Heart right ventricle (tissue), 16 donors: ENCODE measurements around the gene LAMTOR4. TPM values are rescaled to one million over a fixed set of nuclear protein-coding genes. Genes with fewer than 3 reads are reported as not detected.
A peak's percentile ranks its signal among the peaks of the same experiment; 100 is the strongest.
"Not testable (repeated sequence)": the region's sequence is repeated elsewhere in the genome, so short reads cannot be mapped to it uniquely, and the experiment has no call there.

Experiments used
- ATAC-seq, 8 donors: fragments of 200-7000 bp; cut with Tn5 transposase; one replicate each; pipeline ENCODE4 v1.9.1; 2020; ENCODE audit warnings: mild to moderate bottlenecking in 8 of 8, moderate library complexity in 8 of 8, moderate number of reproducible peaks in 1 of 8
- DNase-seq, 2 donors: peaks; one replicate each; pipeline ENCODE4 v3.0.0-alpha.2; 2020
- H3K27ac ChIP-seq, 10 donors: fragments of 200-600 bp; sonication (generic) in 2 of 10; one replicate each; pipeline versions ENCODE4 v1.5.0 to v1.8.0; 2020 to 2022; ENCODE audit warnings: mild to moderate bottlenecking in 3 of 10
- H3K27me3 ChIP-seq, 7 donors: fragments of 200-600 bp; one replicate each; pipeline ENCODE4 v1.8.0; 2021 to 2022; ENCODE audit warnings: mild to moderate bottlenecking in 2 of 7
- H3K36me3 ChIP-seq, 9 donors: fragments of 200-600 bp; sonication (generic) in 1 of 9; one replicate each; pipeline versions ENCODE4 v1.5.0 to v1.8.0; 2020 to 2022; ENCODE audit warnings: mild to moderate bottlenecking in 2 of 9
- H3K4me1 ChIP-seq, 9 donors: fragments of 200-600 bp; sonication (generic) in 1 of 9; one replicate each; pipeline versions ENCODE4 v1.5.0 to v1.8.0; 2020 to 2022; ENCODE audit warnings: mild to moderate bottlenecking in 4 of 9
- H3K4me3 ChIP-seq, 10 donors: fragments of 200-600 bp; sonication (generic) in 2 of 10; one replicate each; pipeline versions ENCODE4 v1.5.0 to v1.8.0; 2020 to 2022; ENCODE audit warnings: mild to moderate bottlenecking in 7 of 10, moderate library complexity in 2 of 10
- H3K9me3 ChIP-seq, 11 donors: fragments of 200-600 bp in 10 of 11; sonication (generic) in 2 of 11; one replicate each; pipeline versions ENCODE4 v1.5.0 to v1.8.0; 2013 to 2022; ENCODE audit warnings: mild to moderate bottlenecking in 2 of 11, control low read depth in 1 of 11, moderate library complexity in 1 of 11
- CTCF ChIP-seq, 9 donors: fragments of 200-600 bp; sonication (generic) in 2 of 9; IDR thresholded peaks; one replicate each; pipeline versions ENCODE4 v1.5.0 to v1.8.0; 2021 to 2022; ENCODE audit warnings: antibody characterized with exemption in 9 of 9, mild to moderate bottlenecking in 5 of 9, moderate library complexity in 1 of 9
- WGBS, 2 donors: extraction: QIAGEN DNeasy Blood & Tissue Kit; methylation state at CpG; one replicate each; pipeline ENCODE4 v1.1.7; 2013; ENCODE audit warnings: inconsistent platforms in 1 of 2; 5-methylcytosine and 5-hydroxymethylcytosine counted together
- intact Hi-C, 10 donors: fragments of 100-400 bp; cut with DNase I; formaldehyde crosslinking; loops; one replicate each; pipeline versions ENCODE4 v1.11.1 to v1.14.2; 2022
- polyA plus RNA-seq, 2 donors: library from polyadenylated mRNA; stranded (reverse); fragments of 200-250 nt; gene quantifications; one replicate each; pipeline ENCODE4 v1.2.3, GENCODE V29; 2013
- total RNA-seq, 10 donors: library from RNA; stranded (reverse); fragmentation: NEBNext Ultra II Directional in 3 of 10; extraction: Animal tissue kit (Norgen Biotek cat#: 25700) in 3 of 10; gene quantifications; one replicate each; pipeline versions ENCODE4 v1.2.1 to v1.2.4, GENCODE V29; 2021 to 2023
- donor health status: Arrhythmogenic right ventricular cardiomyopathy.
- donor health status: ischemic (EF 13 %, LVEDD 7.1; RV severe dilation, severe dysfunction).
- donor health status: healthy with polysubstance abuse.
- donor health status: DM: no; HTN: yes; CAD: no.
- donor health status: DM: no; HTN: no; CAD: no.
- donor health status: ischemic (EF 25% LVEDD 6.9; RV normal size, moderate dysfunction).
- donor health status: ischemic (EF 25% LVEDD 5.7; RV mildly dilated, moderate dysfunction).
- donor health status: healthy.
- donor health status: DM: yes; HTN: yes; CAD: no.
- donor health status: Ischemic cardiomyopathy.
- donor health status: ischemic (EF 35%, LVEDD 5.7; RV mildly dilated, moderate dysfunction).
- donor health status: nonischemic (EF 11% LVEDD 7.7; RV severe dilation, severe dysfunction).
- donor health status: DM: yes; HTN: yes; CAD: no.
- donor health status: PGD.
- donor health status: ischemic (EF 29% LVEDD 5.4; RV normal size, mild dysfunction).
- donor health status: nonischemic (EF 23%, LVEDD 6.1; RV moderate dilation, normal function).

LAMTOR4 gene
- total and polyA plus RNA-seq, 12 donors = 72.3 to 210 (median 90.6) TPM

- peaks cover 0 to 19% (median 8%) of the 10 kb centered on the region in 7 donors for H3K27me3 ChIP-seq
- peak within 1 kb of the TSS in 9 of 10 donors; percentile 28 to 61 (median 54) for H3K4me3 ChIP-seq
- no peaks in the 10 kb centered on the region for H3K36me3 ChIP-seq
- peak within 1 kb of the TSS in 6 of 10 donors; percentile 20 to 62 (median 26) for H3K27ac ChIP-seq
- H3K4me1 ChIP-seq = peaks cover 0 to 20% (median 12%) of the 10 kb centered on the region in 9 donors
- DNase-seq (peak; percentile 96), ATAC-seq (peak; percentile 93 to 98 (median 96))
- intact Hi-C loops = no loop called here
- TF ChIP-seq CTCF (IDR thresholded peaks at IDR 0.05) = no peak
- 2% methylated on average over 76 to 78 of the region's 78 CpGs for WGBS, 2 donors
- H3K9me3 ChIP-seq = no peaks in the 10 kb centered on the region
These were observed 28.6 kb downstream of the LAMTOR4 start, which contains the start of the genes GPC2 and STAG3 for GRCh38 chr7:100177045-100178001. TSS of gene GPC2 (minus strand) at chr7:100177381. CDS start at chr7:100177199, 182 bp downstream. TSS of gene STAG3 (plus strand) at chr7:100177918. CDS start at chr7:100180557, 2,639 bp downstream.

GRCh38 chr7:100180084-100180483 lies 31.4 kb downstream of the LAMTOR4 start:
- Histone ChIP-seq H3K27me3 (peaks cover 0 to 19% (median 3%) of the 10 kb centered on the region in 7 donors), H3K4me1 (peaks cover 0 to 20% (median 12%) of the 10 kb centered on the region in 9 donors)
- H3K4me3 ChIP-seq, intact Hi-C loops, H3K9me3 ChIP-seq, H3K27ac ChIP-seq, DNase-seq, ATAC-seq, H3K36me3 ChIP-seq: not testable (repeated sequence)
- 93 to 100% methylated on average over 3 of the region's 3 CpGs for WGBS, 2 donors

- peaks cover 0 to 19% (median 3%) of the 10 kb centered on the region in 7 donors for H3K27me3 ChIP-seq
- H3K4me1 ChIP-seq, ATAC-seq, H3K4me3 ChIP-seq, H3K36me3 ChIP-seq, DNase-seq, H3K9me3 ChIP-seq, intact Hi-C loops, H3K27ac ChIP-seq: not testable (repeated sequence)
- WGBS, 2 donors = 81 to 85% methylated on average over 6 of the region's 6 CpGs
These were observed 33.9 kb downstream of the LAMTOR4 start for GRCh38 chr7:100182616-100183015.

GRCh38 chr7:100183090-100183489 lies 34.4 kb downstream of the LAMTOR4 start:
- ATAC-seq, H3K9me3 ChIP-seq, H3K36me3 ChIP-seq, intact Hi-C loops, DNase-seq, H3K27ac ChIP-seq, H3K4me1 ChIP-seq, H3K4me3 ChIP-seq: not testable (repeated sequence)
- peaks cover 0 to 19% (median 3%) of the 10 kb centered on the region in 7 donors for H3K27me3 ChIP-seq
- 90 to 93% methylated on average over 6 of the region's 6 CpGs for WGBS, 2 donors

GRCh38 chr7:100185726-100186125 lies 37.0 kb downstream of the LAMTOR4 start:
- peaks cover 0 to 10% (median 0%) of the 10 kb centered on the region in 9 donors for H3K4me1 ChIP-seq
- intact Hi-C loops = no loop called here
- ATAC-seq (no peak), DNase-seq (no peak)
- no peak for TF ChIP-seq CTCF (IDR thresholded peaks at IDR 0.05)
- H3K4me3 ChIP-seq = no peak overlapping the region
- WGBS, 2 donors = 68 to 70% methylated on average over 2 of the region's 2 CpGs
- H3K27ac ChIP-seq = no peak overlapping the region
- H3K27me3 ChIP-seq = peaks cover 0 to 19% (median 0%) of the 10 kb centered on the region in 7 donors
- H3K9me3 ChIP-seq = no peaks in the 10 kb centered on the region
- no peaks in the 10 kb centered on the region for H3K36me3 ChIP-seq
